Liver (tissue), 9 donors: ENCODE results near the gene TMC1. TPM values are rescaled to one million over a fixed set of nuclear protein-coding genes. Genes with fewer than 3 reads are reported as not detected.

Experiments used
- DNase-seq: peaks from one replicate; pipeline ENCODE4 v3.0.0-alpha.2; 2017; ENCODE audit warnings: low spot score
- H3K27ac ChIP-seq, 2 donors: one replicate each; pipeline ENCODE4 v1.7.0; 2013; ENCODE audit warnings: inconsistent platforms in 2 of 2, low read length in 2 of 2, control low read depth in 1 of 2, low read depth in 1 of 2, mild to moderate bottlenecking in 1 of 2
- H3K27me3 ChIP-seq, 4 donors: one replicate each; pipeline versions ENCODE4 v1.6.1 to v1.7.0; 2013; ENCODE audit warnings: low read length in 3 of 4, inconsistent platforms in 1 of 4, mild to moderate bottlenecking in 1 of 4, moderate library complexity in 1 of 4; ENCODE audit not compliant: control insufficient read depth in 4 of 4, insufficient read depth in 4 of 4
- H3K36me3 ChIP-seq, 4 donors: one replicate each; pipeline versions ENCODE4 v1.6.1 to v1.7.0; 2013; ENCODE audit warnings: low read length in 3 of 4, mild to moderate bottlenecking in 3 of 4, low read depth in 1 of 4, moderate library complexity in 1 of 4; ENCODE audit not compliant: control insufficient read depth in 4 of 4, insufficient read depth in 3 of 4
- H3K4me1 ChIP-seq, 4 donors: one replicate each; pipeline versions ENCODE4 v1.6.1 to v1.7.0; 2013; ENCODE audit warnings: low read length in 3 of 4, mild to moderate bottlenecking in 3 of 4, moderate library complexity in 1 of 4; ENCODE audit not compliant: control insufficient read depth in 4 of 4, insufficient read depth in 4 of 4
- H3K4me3 ChIP-seq, 3 donors: one replicate each; pipeline versions ENCODE4 v1.6.1 to v1.7.0; 2013; ENCODE audit warnings: low read length in 3 of 3, control low read depth in 1 of 3, low read depth in 1 of 3, mild to moderate bottlenecking in 1 of 3
- H3K9ac ChIP-seq, 2 donors: one replicate each; pipeline ENCODE4 v1.7.0; 2013; ENCODE audit warnings: low read length in 2 of 2, mild to moderate bottlenecking in 2 of 2, moderate library complexity in 2 of 2, control low read depth in 1 of 2, low read depth in 1 of 2
- H3K9me3 ChIP-seq, 4 donors: one replicate each; pipeline versions ENCODE4 v1.6.1 to v1.7.0; 2013; ENCODE audit warnings: low read length in 3 of 4; ENCODE audit not compliant: control insufficient read depth in 4 of 4
- ATF3 ChIP-seq: IDR thresholded peaks from 2 replicates; pipeline ENCODE4 v1.6.1; 2016; ENCODE audit warnings: antibody characterized with exemption
- CTCF ChIP-seq: fragments of 150-350 bp; IDR thresholded peaks from 2 replicates; pipeline ENCODE4 v1.5.1; 2017; ENCODE audit warnings: improper control_type of control experiment, low read depth, low read length; ENCODE audit not compliant: missing input control
- EGR1 ChIP-seq, 2 donors: IDR thresholded peaks; 2 replicates each; pipeline ENCODE4 v1.6.1; 2016 to 2018; ENCODE audit warnings: antibody characterized with exemption in 2 of 2, low read depth in 2 of 2
- FOXA1 ChIP-seq: IDR thresholded peaks from 2 replicates; pipeline ENCODE4 v1.6.1; 2016; ENCODE audit warnings: antibody characterized with exemption
- FOXA2 ChIP-seq: IDR thresholded peaks from 2 replicates; pipeline ENCODE4 v1.6.1; 2016; ENCODE audit warnings: antibody characterized with exemption
- GABPA ChIP-seq, 2 donors: IDR thresholded peaks in 1 of 2; conservative IDR thresholded peaks in 1 of 2; 2 replicates each; pipeline ENCODE4 v1.6.1; 2016; ENCODE audit warnings: antibody characterized with exemption in 2 of 2, mild to moderate bottlenecking in 1 of 2, moderate library complexity in 1 of 2
- HNF4A ChIP-seq, 2 donors: conservative IDR thresholded peaks; 2 replicates each; pipeline ENCODE4 v1.6.1; 2016; ENCODE audit warnings: antibody characterized with exemption in 2 of 2, mild to moderate bottlenecking in 2 of 2
- HNF4G ChIP-seq: IDR thresholded peaks from 2 replicates; pipeline ENCODE4 v1.6.1; 2016; ENCODE audit warnings: antibody characterized with exemption
- JUND ChIP-seq, 2 donors: IDR thresholded peaks; 2 replicates each; pipeline ENCODE4 v1.6.1; 2016; ENCODE audit warnings: antibody characterized with exemption in 2 of 2
- NR2F2 ChIP-seq: IDR thresholded peaks from 2 replicates; pipeline ENCODE4 v1.6.1; 2016; ENCODE audit warnings: antibody characterized with exemption
- RAD21 ChIP-seq, 2 donors: IDR thresholded peaks; 2 replicates each; pipeline ENCODE4 v1.6.1; 2016; ENCODE audit warnings: antibody characterized with exemption in 2 of 2, mild to moderate bottlenecking in 2 of 2
- REST ChIP-seq: IDR thresholded peaks from 2 replicates; pipeline ENCODE4 v1.6.1; 2016; ENCODE audit warnings: antibody characterized with exemption, mild to moderate bottlenecking
- RXRA ChIP-seq, 2 donors: IDR thresholded peaks; 2 replicates each; pipeline ENCODE4 v1.6.1; 2017 to 2018; ENCODE audit warnings: antibody characterized with exemption in 2 of 2, mild to moderate bottlenecking in 1 of 2
- SP1 ChIP-seq: IDR thresholded peaks from 2 replicates; pipeline ENCODE4 v1.6.1; 2018; ENCODE audit warnings: antibody characterized with exemption, mild to moderate bottlenecking
- TAF1 ChIP-seq: conservative IDR thresholded peaks from 2 replicates; pipeline ENCODE4 v1.6.1; 2016; ENCODE audit warnings: antibody characterized with exemption, mild to moderate bottlenecking
- YY1 ChIP-seq: IDR thresholded peaks from 2 replicates; pipeline ENCODE4 v1.6.1; 2016; ENCODE audit warnings: antibody characterized with exemption, mild to moderate bottlenecking
- WGBS: extraction: QIAGEN DNeasy Blood & Tissue Kit; methylation state at CpG from one replicate; pipeline ENCODE4 v1.1.7; 2013; 5-methylcytosine and 5-hydroxymethylcytosine counted together
- polyA plus RNA-seq, 2 donors: library from polyadenylated mRNA; stranded (reverse) in 1 of 2; unstranded in 1 of 2; fragments of 200-250 nt in 1 of 2; fragments of >200 nt in 1 of 2; fragmentation: Nextera tagmentation in 1 of 2; extraction: Ambion mirVana in 1 of 2; gene quantifications; one replicate each; pipeline versions ENCODE4 v1.2.1 to v1.2.3, GENCODE V29; 2013 to 2015
- total RNA-seq, 2 donors: library from RNA; depleted of rRNA; stranded (reverse); fragments of >200 nt; gene quantifications; one replicate each; pipeline ENCODE4 v1.2.3, GENCODE V29; 2014
- TF ChIP-seq, protein P1 (sequence below): IDR thresholded peaks from 2 replicates; pipeline ENCODE4 v1.6.1; 2016; ENCODE audit warnings: antibody characterized with exemption
- TF ChIP-seq, protein P2 (sequence below): IDR thresholded peaks from 2 replicates; pipeline ENCODE4 v1.6.1; 2016; ENCODE audit warnings: antibody characterized with exemption
- donor health status: healthy.
- donor health status: healthy.
- donor health status: healthy.
- donor health status: healthy.
- donor health status: healthy.

The TMC1 gene
- total and polyA plus RNA-seq, 4 donors, result 0.09 TPM; not detected in 3

- H3K9me3 ChIP-seq, result peaks cover 0 to 7% (median 3%) of the 10 kb centered on the region in 4 donors
- WGBS, result 71% methylated on average over 1 of the region's 1 CpG
- no peak overlapping the region for H3K4me3 ChIP-seq
- H3K36me3 ChIP-seq, result no peaks in the 10 kb centered on the region
- DNase-seq, result no peak
- no peaks in the 10 kb centered on the region for H3K4me1 ChIP-seq
- TF ChIP-seq, protein P1, sequence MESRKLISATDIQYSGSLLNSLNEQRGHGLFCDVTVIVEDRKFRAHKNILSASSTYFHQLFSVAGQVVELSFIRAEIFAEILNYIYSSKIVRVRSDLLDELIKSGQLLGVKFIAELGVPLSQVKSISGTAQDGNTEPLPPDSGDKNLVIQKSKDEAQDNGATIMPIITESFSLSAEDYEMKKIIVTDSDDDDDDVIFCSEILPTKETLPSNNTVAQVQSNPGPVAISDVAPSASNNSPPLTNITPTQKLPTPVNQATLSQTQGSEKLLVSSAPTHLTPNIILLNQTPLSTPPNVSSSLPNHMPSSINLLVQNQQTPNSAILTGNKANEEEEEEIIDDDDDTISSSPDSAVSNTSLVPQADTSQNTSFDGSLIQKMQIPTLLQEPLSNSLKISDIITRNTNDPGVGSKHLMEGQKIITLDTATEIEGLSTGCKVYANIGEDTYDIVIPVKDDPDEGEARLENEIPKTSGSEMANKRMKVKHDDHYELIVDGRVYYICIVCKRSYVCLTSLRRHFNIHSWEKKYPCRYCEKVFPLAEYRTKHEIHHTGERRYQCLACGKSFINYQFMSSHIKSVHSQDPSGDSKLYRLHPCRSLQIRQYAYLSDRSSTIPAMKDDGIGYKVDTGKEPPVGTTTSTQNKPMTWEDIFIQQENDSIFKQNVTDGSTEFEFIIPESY, result no peak
- TF ChIP-seq, protein P2, sequence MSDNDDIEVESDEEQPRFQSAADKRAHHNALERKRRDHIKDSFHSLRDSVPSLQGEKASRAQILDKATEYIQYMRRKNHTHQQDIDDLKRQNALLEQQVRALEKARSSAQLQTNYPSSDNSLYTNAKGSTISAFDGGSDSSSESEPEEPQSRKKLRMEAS, result no peak
- TF ChIP-seq RXRA (IDR thresholded peaks at IDR 0.05) (no peak), SP1 (no peak), HNF4G (no peak), YY1 (no peak), FOXA2 (no peak), FOXA1 (no peak), JUND (IDR thresholded peaks at IDR 0.05) (no peak), ATF3 (no peak), NR2F2 (no peak), TAF1 (no peak), GABPA (IDR thresholded peaks at IDR 0.05 in 1 of 2, conservative IDR thresholded peaks at IDR 0.05 in 1 of 2) (no peak), REST (no peak), EGR1 (IDR thresholded peaks at IDR 0.05; ENCODE audit: low read depth in 2 of 2) (no peak), RAD21 (IDR thresholded peaks at IDR 0.05) (no peak), CTCF (no peak), HNF4A (conservative IDR thresholded peaks at IDR 0.05) (no peak)
- no peaks in the 10 kb centered on the region for H3K27me3 ChIP-seq
- no peak overlapping the region for H3K27ac ChIP-seq
- no peak overlapping the region for H3K9ac ChIP-seq
Observed at GRCh38 chr9:72794946-72795345, 273.5 kb downstream of the TMC1 start.
